ENCODE results near the gene ADAM12.

The ADAM12 gene

DNA sequence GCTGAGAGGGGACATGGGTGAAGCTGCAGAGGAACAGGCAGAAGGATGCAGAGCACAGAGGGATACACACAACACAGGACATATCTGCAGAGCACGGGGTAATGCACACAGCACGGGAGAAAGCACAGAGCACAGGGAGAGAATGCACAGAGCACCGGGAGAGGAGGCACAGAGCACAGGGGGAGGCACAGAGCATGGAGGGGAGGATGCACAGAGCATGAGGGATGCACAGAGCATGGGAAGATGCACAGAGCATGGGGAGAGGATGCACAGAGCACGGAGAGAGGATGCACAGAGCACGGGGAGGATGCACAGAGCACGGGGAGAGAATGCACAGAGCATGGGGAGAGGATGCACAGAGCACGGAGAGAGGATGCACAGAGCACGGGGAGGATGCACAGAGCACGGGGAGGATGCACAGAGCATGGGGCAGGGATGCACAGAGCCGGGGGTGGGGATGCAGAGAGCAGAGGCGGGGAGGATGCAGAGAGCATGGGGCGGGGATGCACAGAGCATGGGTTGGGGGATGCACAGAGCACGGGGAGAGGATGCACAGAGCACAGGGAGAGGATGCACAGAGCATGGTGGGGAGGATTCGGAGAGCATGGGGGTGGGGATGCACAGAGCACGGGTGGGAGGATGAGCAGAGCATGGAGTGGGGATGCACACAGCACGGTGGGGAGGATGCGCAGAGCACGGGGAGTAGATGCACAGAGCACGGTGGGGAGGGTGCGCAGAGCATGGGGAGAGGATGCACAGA is 230.0 kb downstream of the ADAM12 start:
- DNase-seq (ENCODE audit: low spot score) = no peak
- TF ChIP-seq, protein P1, sequence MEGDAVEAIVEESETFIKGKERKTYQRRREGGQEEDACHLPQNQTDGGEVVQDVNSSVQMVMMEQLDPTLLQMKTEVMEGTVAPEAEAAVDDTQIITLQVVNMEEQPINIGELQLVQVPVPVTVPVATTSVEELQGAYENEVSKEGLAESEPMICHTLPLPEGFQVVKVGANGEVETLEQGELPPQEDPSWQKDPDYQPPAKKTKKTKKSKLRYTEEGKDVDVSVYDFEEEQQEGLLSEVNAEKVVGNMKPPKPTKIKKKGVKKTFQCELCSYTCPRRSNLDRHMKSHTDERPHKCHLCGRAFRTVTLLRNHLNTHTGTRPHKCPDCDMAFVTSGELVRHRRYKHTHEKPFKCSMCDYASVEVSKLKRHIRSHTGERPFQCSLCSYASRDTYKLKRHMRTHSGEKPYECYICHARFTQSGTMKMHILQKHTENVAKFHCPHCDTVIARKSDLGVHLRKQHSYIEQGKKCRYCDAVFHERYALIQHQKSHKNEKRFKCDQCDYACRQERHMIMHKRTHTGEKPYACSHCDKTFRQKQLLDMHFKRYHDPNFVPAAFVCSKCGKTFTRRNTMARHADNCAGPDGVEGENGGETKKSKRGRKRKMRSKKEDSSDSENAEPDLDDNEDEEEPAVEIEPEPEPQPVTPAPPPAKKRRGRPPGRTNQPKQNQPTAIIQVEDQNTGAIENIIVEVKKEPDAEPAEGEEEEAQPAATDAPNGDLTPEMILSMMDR (IDR thresholded peaks at IDR 0.05; ENCODE audit: extremely low read depth, missing control alignments) = no peak

GRCh38 chr10:126157189-126157588 is 231.1 kb downstream of the ADAM12 start:
- DNase-seq (ENCODE audit: low spot score) = no peak
- TF ChIP-seq, protein P1 (IDR thresholded peaks at IDR 0.05; ENCODE audit: extremely low read depth, missing control alignments) = no peak

GRCh38 chr10:126156503-126156902 is 231.8 kb downstream of the ADAM12 start:
- TF ChIP-seq, protein P1 (IDR thresholded peaks at IDR 0.05; ENCODE audit: extremely low read depth, missing control alignments) = no peak
- DNase-seq (ENCODE audit: low spot score) = no peak

GRCh38 chr10:126156012-126156411 is 232.3 kb downstream of the ADAM12 start:
- DNase-seq (ENCODE audit: low spot score) = no peak
- TF ChIP-seq, protein P1 (IDR thresholded peaks at IDR 0.05; ENCODE audit: extremely low read depth, missing control alignments) = no peak

DNA sequence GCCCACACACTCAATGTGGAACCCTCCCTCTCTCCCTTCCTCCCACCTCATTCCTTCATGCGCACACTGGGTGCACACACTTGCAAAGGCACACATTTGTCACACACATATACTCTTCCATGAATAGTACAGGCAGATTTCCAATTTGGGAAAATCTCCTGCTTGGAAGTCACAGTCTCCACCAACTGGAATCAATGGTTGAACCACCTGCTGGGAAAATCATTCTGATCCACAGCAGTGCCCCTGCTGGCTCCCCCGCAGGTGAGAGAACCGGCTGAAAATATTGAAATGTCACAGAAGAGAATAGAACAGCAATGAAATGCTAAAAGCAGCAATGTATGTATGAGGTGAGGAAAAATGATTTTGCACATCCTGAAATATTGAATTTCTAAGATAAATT is 232.7 kb downstream of the ADAM12 start:
- TF ChIP-seq, protein P1 (IDR thresholded peaks at IDR 0.05; ENCODE audit: extremely low read depth, missing control alignments) = no peak
- no peak for DNase-seq (ENCODE audit: low spot score)

DNA sequence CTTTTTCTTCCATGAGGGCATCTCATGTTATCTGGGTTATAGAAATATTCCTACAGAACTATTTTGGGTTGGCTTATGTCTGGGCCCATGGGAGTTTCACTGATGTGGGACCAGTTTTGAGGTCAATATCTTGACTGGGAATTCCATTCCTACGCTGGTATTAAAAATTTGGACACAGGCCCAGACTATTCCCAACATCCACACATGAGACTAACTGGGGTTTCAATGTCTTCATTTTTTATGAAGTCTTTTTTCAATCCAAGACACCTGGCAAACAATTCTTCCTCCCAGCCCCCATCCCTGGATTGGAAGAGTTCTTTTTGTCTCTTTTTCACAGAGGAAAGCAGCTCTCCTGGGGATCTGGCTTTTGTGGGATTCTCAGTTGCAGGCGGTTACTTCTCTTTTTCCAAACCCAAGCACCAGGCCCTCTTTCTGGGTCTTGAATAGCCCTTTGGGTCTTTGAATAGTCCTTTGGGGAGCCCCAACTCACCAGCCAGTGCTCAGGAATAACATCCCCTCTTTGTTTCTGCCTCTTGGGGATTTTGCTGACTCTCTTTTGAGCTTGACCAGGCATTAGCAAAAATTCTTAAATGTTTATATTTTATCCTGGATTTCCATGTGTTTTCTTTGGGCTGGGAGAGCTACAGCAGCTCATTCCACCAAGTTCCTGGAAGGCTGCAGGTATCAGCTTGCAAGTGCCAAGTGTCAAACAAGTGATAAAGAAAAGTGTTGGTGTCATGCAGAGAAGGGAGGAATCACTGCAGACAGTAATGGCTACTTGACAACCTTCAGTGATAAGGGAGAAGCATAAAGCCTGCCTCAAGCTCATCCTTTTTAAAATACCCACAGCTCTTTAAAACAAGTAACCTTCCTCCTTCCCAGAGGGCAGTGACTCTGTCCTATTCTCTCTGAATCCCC is 234.3 kb downstream of the ADAM12 start:
- TF ChIP-seq, protein P1 (IDR thresholded peaks at IDR 0.05; ENCODE audit: extremely low read depth, missing control alignments) = no peak
- DNase-seq (ENCODE audit: low spot score) = no peak
